Astrocyte (in vitro differentiated cells and primary cell): ENCODE measurements around the gene TBC1D3B.
"Not testable (repeated sequence)": the region's sequence is repeated elsewhere in the genome, so short reads cannot be mapped to it uniquely, and the experiment has no call there.

Experiments used
- EZH2 ChIP-seq: IDR thresholded peaks from 2 replicates; pipeline ENCODE4 v1.6.1; 2012; ENCODE audit warnings: mild to moderate bottlenecking, low read length, inconsistent platforms; ENCODE audit not compliant: insufficient read depth
- TF ChIP-seq, protein P1 (sequence below): IDR thresholded peaks from 2 replicates; pipeline ENCODE4 v1.5.1; 2011; ENCODE audit warnings: low read depth, mild to moderate bottlenecking, inconsistent platforms, low read length, moderate library complexity; ENCODE audit not compliant: insufficient read depth

- TF ChIP-seq EZH2: not testable (repeated sequence)
- TF ChIP-seq, protein P1, sequence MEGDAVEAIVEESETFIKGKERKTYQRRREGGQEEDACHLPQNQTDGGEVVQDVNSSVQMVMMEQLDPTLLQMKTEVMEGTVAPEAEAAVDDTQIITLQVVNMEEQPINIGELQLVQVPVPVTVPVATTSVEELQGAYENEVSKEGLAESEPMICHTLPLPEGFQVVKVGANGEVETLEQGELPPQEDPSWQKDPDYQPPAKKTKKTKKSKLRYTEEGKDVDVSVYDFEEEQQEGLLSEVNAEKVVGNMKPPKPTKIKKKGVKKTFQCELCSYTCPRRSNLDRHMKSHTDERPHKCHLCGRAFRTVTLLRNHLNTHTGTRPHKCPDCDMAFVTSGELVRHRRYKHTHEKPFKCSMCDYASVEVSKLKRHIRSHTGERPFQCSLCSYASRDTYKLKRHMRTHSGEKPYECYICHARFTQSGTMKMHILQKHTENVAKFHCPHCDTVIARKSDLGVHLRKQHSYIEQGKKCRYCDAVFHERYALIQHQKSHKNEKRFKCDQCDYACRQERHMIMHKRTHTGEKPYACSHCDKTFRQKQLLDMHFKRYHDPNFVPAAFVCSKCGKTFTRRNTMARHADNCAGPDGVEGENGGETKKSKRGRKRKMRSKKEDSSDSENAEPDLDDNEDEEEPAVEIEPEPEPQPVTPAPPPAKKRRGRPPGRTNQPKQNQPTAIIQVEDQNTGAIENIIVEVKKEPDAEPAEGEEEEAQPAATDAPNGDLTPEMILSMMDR: not testable (repeated sequence)
Observed at GRCh38 chr17:36222967-36223366, 46.5 kb upstream of the TBC1D3B start.
